ENCODE data around the gene HEATR3.

- TF ChIP-seq POLR2A (IDR thresholded peaks at IDR 0.05): no peak
- no peak for TF ChIP-seq CTCF (IDR thresholded peaks at IDR 0.05)
Observed at GRCh38 chr16:50123417-50123816, 57.6 kb downstream of the HEATR3 start.
